Heart right ventricle (tissue), 16 donors: Measurements from ENCODE around the gene GATAD2B. TPM values are rescaled to one million over a fixed set of nuclear protein-coding genes. Genes with fewer than 3 reads are reported as not detected.

Experiments
- ATAC-seq, 8 donors: fragments of 200-7000 bp; cut with Tn5 transposase; one replicate each; pipeline ENCODE4 v1.9.1; 2020; ENCODE audit warnings: mild to moderate bottlenecking in 8 of 8, moderate library complexity in 8 of 8, moderate number of reproducible peaks in 1 of 8
- DNase-seq, 2 donors: peaks; one replicate each; pipeline ENCODE4 v3.0.0-alpha.2; 2020
- H3K27ac ChIP-seq, 10 donors: fragments of 200-600 bp; sonication (generic) in 2 of 10; one replicate each; pipeline versions ENCODE4 v1.5.0 to v1.8.0; 2020 to 2022; ENCODE audit warnings: mild to moderate bottlenecking in 3 of 10
- H3K27me3 ChIP-seq, 7 donors: fragments of 200-600 bp; one replicate each; pipeline ENCODE4 v1.8.0; 2021 to 2022; ENCODE audit warnings: mild to moderate bottlenecking in 2 of 7
- H3K36me3 ChIP-seq, 9 donors: fragments of 200-600 bp; sonication (generic) in 1 of 9; one replicate each; pipeline versions ENCODE4 v1.5.0 to v1.8.0; 2020 to 2022; ENCODE audit warnings: mild to moderate bottlenecking in 2 of 9
- H3K4me1 ChIP-seq, 9 donors: fragments of 200-600 bp; sonication (generic) in 1 of 9; one replicate each; pipeline versions ENCODE4 v1.5.0 to v1.8.0; 2020 to 2022; ENCODE audit warnings: mild to moderate bottlenecking in 4 of 9
- H3K4me3 ChIP-seq, 10 donors: fragments of 200-600 bp; sonication (generic) in 2 of 10; one replicate each; pipeline versions ENCODE4 v1.5.0 to v1.8.0; 2020 to 2022; ENCODE audit warnings: mild to moderate bottlenecking in 7 of 10, moderate library complexity in 2 of 10
- H3K9me3 ChIP-seq, 11 donors: fragments of 200-600 bp in 10 of 11; sonication (generic) in 2 of 11; one replicate each; pipeline versions ENCODE4 v1.5.0 to v1.8.0; 2013 to 2022; ENCODE audit warnings: mild to moderate bottlenecking in 2 of 11, control low read depth in 1 of 11, moderate library complexity in 1 of 11
- WGBS, 2 donors: extraction: QIAGEN DNeasy Blood & Tissue Kit; methylation state at CpG; one replicate each; pipeline ENCODE4 v1.1.7; 2013; ENCODE audit warnings: inconsistent platforms in 1 of 2; 5-methylcytosine and 5-hydroxymethylcytosine counted together
- intact Hi-C, 10 donors: fragments of 100-400 bp; cut with DNase I; formaldehyde crosslinking; loops; one replicate each; pipeline versions ENCODE4 v1.11.1 to v1.14.2; 2022
- polyA plus RNA-seq, 2 donors: library from polyadenylated mRNA; stranded (reverse); fragments of 200-250 nt; gene quantifications; one replicate each; pipeline ENCODE4 v1.2.3, GENCODE V29; 2013
- total RNA-seq, 10 donors: library from RNA; stranded (reverse); fragmentation: NEBNext Ultra II Directional in 3 of 10; extraction: Animal tissue kit (Norgen Biotek cat#: 25700) in 3 of 10; gene quantifications; one replicate each; pipeline versions ENCODE4 v1.2.1 to v1.2.4, GENCODE V29; 2021 to 2023
- TF ChIP-seq, protein P1 (sequence below), 9 donors: fragments of 200-600 bp; sonication (generic) in 2 of 9; IDR thresholded peaks; one replicate each; pipeline versions ENCODE4 v1.5.0 to v1.8.0; 2021 to 2022; ENCODE audit warnings: antibody characterized with exemption in 9 of 9, mild to moderate bottlenecking in 5 of 9, moderate library complexity in 1 of 9
- donor health status: Arrhythmogenic right ventricular cardiomyopathy.
- donor health status: ischemic (EF 13 %, LVEDD 7.1; RV severe dilation, severe dysfunction).
- donor health status: healthy with polysubstance abuse.
- donor health status: DM: no; HTN: yes; CAD: no.
- donor health status: DM: no; HTN: no; CAD: no.
- donor health status: ischemic (EF 25% LVEDD 6.9; RV normal size, moderate dysfunction).
- donor health status: ischemic (EF 25% LVEDD 5.7; RV mildly dilated, moderate dysfunction).
- donor health status: healthy.
- donor health status: DM: yes; HTN: yes; CAD: no.
- donor health status: Ischemic cardiomyopathy.
- donor health status: ischemic (EF 35%, LVEDD 5.7; RV mildly dilated, moderate dysfunction).
- donor health status: nonischemic (EF 11% LVEDD 7.7; RV severe dilation, severe dysfunction).
- donor health status: DM: yes; HTN: yes; CAD: no.
- donor health status: PGD.
- donor health status: ischemic (EF 29% LVEDD 5.4; RV normal size, mild dysfunction).
- donor health status: nonischemic (EF 23%, LVEDD 6.1; RV moderate dilation, normal function).

GATAD2B gene
- total and polyA plus RNA-seq, 12 donors = 3.9 to 52.6 (median 41.9) TPM

GRCh38 chr1:153796786-153797659, 125.7 kb downstream of the GATAD2B start:
- peaks cover 0 to 16% (median 0%) of the 10 kb centered on the region in 9 donors for H3K36me3 ChIP-seq
- 57 to 58% methylated on average over 26 of the region's 26 CpGs for WGBS, 2 donors
- H3K9me3 ChIP-seq = no peaks in the 10 kb centered on the region
- peaks cover 0 to 15% (median 0%) of the 10 kb centered on the region in 9 donors for H3K4me1 ChIP-seq
- ATAC-seq (peak in 7 of 8 donors; percentile 51 to 76 (median 69)), DNase-seq (peak; percentile 53 to 84)
- no peaks in the 10 kb centered on the region for H3K27me3 ChIP-seq
- H3K27ac ChIP-seq = no peak overlapping the region
- H3K4me3 ChIP-seq = no peak overlapping the region
- TF ChIP-seq, protein P1, sequence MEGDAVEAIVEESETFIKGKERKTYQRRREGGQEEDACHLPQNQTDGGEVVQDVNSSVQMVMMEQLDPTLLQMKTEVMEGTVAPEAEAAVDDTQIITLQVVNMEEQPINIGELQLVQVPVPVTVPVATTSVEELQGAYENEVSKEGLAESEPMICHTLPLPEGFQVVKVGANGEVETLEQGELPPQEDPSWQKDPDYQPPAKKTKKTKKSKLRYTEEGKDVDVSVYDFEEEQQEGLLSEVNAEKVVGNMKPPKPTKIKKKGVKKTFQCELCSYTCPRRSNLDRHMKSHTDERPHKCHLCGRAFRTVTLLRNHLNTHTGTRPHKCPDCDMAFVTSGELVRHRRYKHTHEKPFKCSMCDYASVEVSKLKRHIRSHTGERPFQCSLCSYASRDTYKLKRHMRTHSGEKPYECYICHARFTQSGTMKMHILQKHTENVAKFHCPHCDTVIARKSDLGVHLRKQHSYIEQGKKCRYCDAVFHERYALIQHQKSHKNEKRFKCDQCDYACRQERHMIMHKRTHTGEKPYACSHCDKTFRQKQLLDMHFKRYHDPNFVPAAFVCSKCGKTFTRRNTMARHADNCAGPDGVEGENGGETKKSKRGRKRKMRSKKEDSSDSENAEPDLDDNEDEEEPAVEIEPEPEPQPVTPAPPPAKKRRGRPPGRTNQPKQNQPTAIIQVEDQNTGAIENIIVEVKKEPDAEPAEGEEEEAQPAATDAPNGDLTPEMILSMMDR (IDR thresholded peaks at IDR 0.05) = peak; percentile 83 to 96 (median 92)
- intact Hi-C loops = loop anchor here in 8 of 10 donors (1.0 to 10.0 kb wide), 9 partner anchors 125 to 190 kb away; partner anchors contain the start of genes RAB13 (in 7 of the 8), DENND4B (in 3 of the 8), CREB3L4 (in 1 of the 8) and CRTC2 (in 1 of the 8)

- H3K9me3 ChIP-seq = no peaks in the 10 kb centered on the region
- H3K27me3 ChIP-seq = no peaks in the 10 kb centered on the region
- H3K36me3 ChIP-seq = peaks cover 0 to 8% (median 0%) of the 10 kb centered on the region in 9 donors
- ATAC-seq (no peak), DNase-seq (no peak)
- intact Hi-C loops = loop anchor here in 7 of 10 donors (2.0 to 10.0 kb wide), 8 partner anchors 126 to 191 kb away; partner anchors contain the start of genes RAB13 (in 4 of the 7), DENND4B (in 3 of the 7), CREB3L4 (in 1 of the 7) and CRTC2 (in 1 of the 7)
- WGBS, 2 donors = 86 to 91% methylated on average over 9 of the region's 9 CpGs
- H3K27ac ChIP-seq = no peak overlapping the region
- H3K4me1 ChIP-seq = peaks cover 0 to 19% (median 4%) of the 10 kb centered on the region in 9 donors
- H3K4me3 ChIP-seq = no peak overlapping the region
- TF ChIP-seq, protein P1 (IDR thresholded peaks at IDR 0.05) = no peak
Measured at GRCh38 chr1:153795934-153796785, 126.6 kb downstream of the GATAD2B start.

GRCh38 chr1:153795330-153795837, 127.4 kb downstream of the GATAD2B start:
- TF ChIP-seq, protein P1 (IDR thresholded peaks at IDR 0.05) = no peak
- no peak overlapping the region for H3K4me3 ChIP-seq
- ATAC-seq (no peak), DNase-seq (no peak)
- H3K36me3 ChIP-seq = peaks cover 0 to 6% (median 0%) of the 10 kb centered on the region in 9 donors
- H3K27ac ChIP-seq = no peak overlapping the region
- 79 to 84% methylated on average over 18 of the region's 18 CpGs for WGBS, 2 donors
- no peaks in the 10 kb centered on the region for H3K27me3 ChIP-seq
- no peaks in the 10 kb centered on the region for H3K9me3 ChIP-seq
- peaks cover 0 to 26% (median 11%) of the 10 kb centered on the region in 9 donors for H3K4me1 ChIP-seq
- intact Hi-C loops = loop anchor here in 5 of 10 donors (5.0 to 10.0 kb wide), 7 partner anchors 127 to 192 kb away; partner anchors contain the start of genes DENND4B (in 3 of the 5), CREB3L4 (in 1 of the 5), CRTC2 (in 1 of the 5) and GATAD2B (in 1 of the 5)
